HEK293T (cell line): ENCODE results near the gene TMEM151A.

Experiments
- CTCF ChIA-PET: fragments of 350-600 bp; formaldehyde crosslinking; extraction: SDS; loops from one replicate; lab custom pipeline; 2021; ENCODE audit warnings: antibody characterized with exemption, inconsistent platforms; lab: Yijun Ruan, JAX
- POLR2A ChIA-PET: fragments of 350-600 bp; formaldehyde crosslinking; extraction: SDS; loops from one replicate; lab custom pipeline; 2020; ENCODE audit warnings: antibody characterized with exemption, inconsistent platforms; lab: Yijun Ruan, JAX
- DNase-seq: peaks from one replicate; pipeline ENCODE4 v3.0.0; 2012; ENCODE audit warnings: mixed read lengths; ENCODE audit errors: extremely low spot score
- ARNT ChIP-seq: fragments of 450-650 bp; IDR thresholded peaks from 2 replicates; pipeline ENCODE4 v1.6.1; 2017; ENCODE audit warnings: mild to moderate bottlenecking
- BHLHE40 ChIP-seq: fragments of 450-650 bp; IDR thresholded peaks from 2 replicates; pipeline ENCODE4 v1.6.1; 2016; ENCODE audit warnings: mild to moderate bottlenecking, moderate library complexity, borderline replicate concordance
- CTBP1 ChIP-seq: fragments of 450-650 bp; IDR thresholded peaks from 2 replicates; pipeline ENCODE4 v1.6.1; 2016; ENCODE audit warnings: borderline replicate concordance
- ELF4 ChIP-seq: fragments of 450-650 bp; IDR thresholded peaks from 2 replicates; pipeline ENCODE4 v1.6.1; 2017; ENCODE audit warnings: antibody characterized with exemption
- FOXA1 ChIP-seq: fragments of 450-650 bp; IDR thresholded peaks from 2 replicates; pipeline ENCODE4 v1.6.1; 2016; ENCODE audit warnings: mild to moderate bottlenecking
- FOXK2 ChIP-seq: fragments of 450-650 bp; IDR thresholded peaks from 2 replicates; pipeline ENCODE4 v1.6.1; 2016; ENCODE audit warnings: mild to moderate bottlenecking
- FOXM1 ChIP-seq: fragments of 450-650 bp; IDR thresholded peaks from 2 replicates; pipeline ENCODE4 v1.6.1; 2017; ENCODE audit warnings: mild to moderate bottlenecking, borderline replicate concordance
- HDGF ChIP-seq: fragments of 450-650 bp; IDR thresholded peaks from 2 replicates; pipeline ENCODE4 v1.6.1; 2017; ENCODE audit warnings: antibody characterized with exemption, borderline replicate concordance
- L3MBTL2 ChIP-seq: fragments of 450-650 bp; conservative IDR thresholded peaks from 2 replicates; pipeline ENCODE4 v1.6.1; 2016; ENCODE audit warnings: mild to moderate bottlenecking
- LEF1 ChIP-seq: fragments of 450-650 bp; IDR thresholded peaks from 2 replicates; pipeline ENCODE4 v1.6.1; 2017; ENCODE audit warnings: mild to moderate bottlenecking, borderline replicate concordance
- NFRKB ChIP-seq: fragments of 450-650 bp; IDR thresholded peaks from 2 replicates; pipeline ENCODE4 v1.6.1; 2016; ENCODE audit warnings: mild to moderate bottlenecking, moderate library complexity
- PKNOX1 ChIP-seq: fragments of 450-650 bp; IDR thresholded peaks from 2 replicates; pipeline ENCODE4 v1.6.1; 2016
- SP1 ChIP-seq: fragments of 450-650 bp; IDR thresholded peaks from 2 replicates; pipeline ENCODE4 v1.6.1; 2017
- SUZ12 ChIP-seq: fragments of 450-650 bp; IDR thresholded peaks from 2 replicates; pipeline ENCODE4 v1.6.1; 2016; ENCODE audit warnings: mild to moderate bottlenecking
- TARDBP ChIP-seq: fragments of 450-650 bp; IDR thresholded peaks from 2 replicates; pipeline ENCODE4 v1.6.1; 2016
- ZNF384 ChIP-seq: fragments of 450-650 bp; IDR thresholded peaks from 2 replicates; pipeline ENCODE4 v1.6.1; 2016

The TMEM151A gene

GRCh38 chr11:66327171-66328030, 35.7 kb downstream of the TMEM151A start:
- DNase-seq, result no peak
- ChIA-PET POLR2A (interaction anchor here (1.0 to 1.3 kb wide), 2 partner anchors 15 to 16 kb away, joined by 3 to 5 read pairs; no protein-coding TSS in a partner anchor), CTCF (interaction anchor here (0.9 to 1.2 kb wide), 2 partner anchors 15 to 16 kb away, joined by 5 to 10 read pairs; no protein-coding TSS in a partner anchor)
- TF ChIP-seq SUZ12, result no peak
- TF ChIP-seq FOXM1, result no peak
- TF ChIP-seq ARNT, result no peak
- TF ChIP-seq FOXK2, result no peak
- TF ChIP-seq NFRKB, result no peak
- no peak for TF ChIP-seq ZNF384
- no peak for TF ChIP-seq TARDBP
- TF ChIP-seq PKNOX1, result no peak
- TF ChIP-seq L3MBTL2, result no peak
- no peak for TF ChIP-seq BHLHE40
- TF ChIP-seq CTBP1, result no peak
- TF ChIP-seq ELF4, result no peak
- TF ChIP-seq SP1, result no peak
- no peak for TF ChIP-seq LEF1
- no peak for TF ChIP-seq HDGF
- TF ChIP-seq FOXA1, result no peak

- TF ChIP-seq FOXA1 (no peak), LEF1 (no peak), TARDBP (no peak), HDGF (no peak), SUZ12 (no peak), PKNOX1 (no peak), SP1 (no peak), L3MBTL2 (no peak), CTBP1 (no peak), FOXM1 (no peak), ARNT (no peak), ELF4 (no peak)
- ChIA-PET CTCF (no interaction called here), POLR2A (no interaction called here)
- no peak for DNase-seq
Observed at GRCh38 chr11:66328031-66328301, 36.3 kb downstream of the TMEM151A start.

- peak; percentile 86 for DNase-seq
- ChIA-PET CTCF (interaction anchor here (0.6 to 2.2 kb wide), 6 partner anchors 16 to 509 kb away, joined by 3 to 11 read pairs (median 4); no protein-coding TSS in a partner anchor), POLR2A (no interaction called here)
- TF ChIP-seq ARNT (no peak), TARDBP (no peak), L3MBTL2 (peak; percentile 83)
Observed at GRCh38 chr11:66328302-66329144, 36.8 kb downstream of the TMEM151A start.

GRCh38 chr11:66329165-66329673, 37.5 kb downstream of the TMEM151A start:
- TF ChIP-seq FOXA1, result no peak
- TF ChIP-seq ZNF384, result no peak
- no peak for TF ChIP-seq ELF4
- no peak for TF ChIP-seq CTBP1
- TF ChIP-seq FOXK2, result no peak
- no peak for TF ChIP-seq HDGF
- TF ChIP-seq NFRKB, result no peak
- no peak for TF ChIP-seq PKNOX1
- TF ChIP-seq BHLHE40, result no peak
- no peak for TF ChIP-seq SP1
- no peak for TF ChIP-seq FOXM1

GRCh38 chr11:66330931-66331330, 39.2 kb downstream of the TMEM151A start:
- CTCF ChIA-PET, result interaction anchor here (1.3 to 1.6 kb wide), 2 partner anchors 18 to 20 kb away, joined by 3 to 10 read pairs; no protein-coding TSS in a partner anchor
- no peak for DNase-seq
- TF ChIP-seq HDGF, result no peak
- TF ChIP-seq FOXK2, result no peak
- TF ChIP-seq FOXM1, result no peak
- no peak for TF ChIP-seq FOXA1
- no peak for TF ChIP-seq LEF1
- no peak for TF ChIP-seq ZNF384
- TF ChIP-seq ARNT, result no peak
- TF ChIP-seq SP1, result no peak
- TF ChIP-seq TARDBP, result no peak
- no peak for TF ChIP-seq SUZ12
- no peak for TF ChIP-seq ELF4
- no peak for TF ChIP-seq NFRKB
- no peak for TF ChIP-seq CTBP1
- TF ChIP-seq BHLHE40, result no peak
- no peak for TF ChIP-seq PKNOX1
- POLR2A ChIA-PET, result interaction anchor here (1.5 to 1.6 kb wide), 2 partner anchors 19 to 42 kb away, joined by 4 to 5 read pairs; partner anchors contain the start of gene YIF1A

More at GRCh38 chr11:66329165-66329673, 37.5 kb downstream of the TMEM151A start:
- no peak for DNase-seq
- ChIA-PET CTCF (interaction anchor here (0.6 to 2.2 kb wide), 6 partner anchors 16 to 509 kb away, joined by 3 to 11 read pairs (median 4); no protein-coding TSS in a partner anchor), POLR2A (interaction anchor here (1.5 kb wide), 1 partner anchor 17 kb away, joined by 4 read pairs; no protein-coding TSS in a partner anchor)
